ENCODE data around the gene SCARF2.
A peak's percentile ranks its signal among the peaks of the same experiment; 100 is the strongest.
"Not testable (repeated sequence)": the region's sequence is repeated elsewhere in the genome, so short reads cannot be mapped to it uniquely, and the experiment has no call there.

The SCARF2 gene

DNA sequence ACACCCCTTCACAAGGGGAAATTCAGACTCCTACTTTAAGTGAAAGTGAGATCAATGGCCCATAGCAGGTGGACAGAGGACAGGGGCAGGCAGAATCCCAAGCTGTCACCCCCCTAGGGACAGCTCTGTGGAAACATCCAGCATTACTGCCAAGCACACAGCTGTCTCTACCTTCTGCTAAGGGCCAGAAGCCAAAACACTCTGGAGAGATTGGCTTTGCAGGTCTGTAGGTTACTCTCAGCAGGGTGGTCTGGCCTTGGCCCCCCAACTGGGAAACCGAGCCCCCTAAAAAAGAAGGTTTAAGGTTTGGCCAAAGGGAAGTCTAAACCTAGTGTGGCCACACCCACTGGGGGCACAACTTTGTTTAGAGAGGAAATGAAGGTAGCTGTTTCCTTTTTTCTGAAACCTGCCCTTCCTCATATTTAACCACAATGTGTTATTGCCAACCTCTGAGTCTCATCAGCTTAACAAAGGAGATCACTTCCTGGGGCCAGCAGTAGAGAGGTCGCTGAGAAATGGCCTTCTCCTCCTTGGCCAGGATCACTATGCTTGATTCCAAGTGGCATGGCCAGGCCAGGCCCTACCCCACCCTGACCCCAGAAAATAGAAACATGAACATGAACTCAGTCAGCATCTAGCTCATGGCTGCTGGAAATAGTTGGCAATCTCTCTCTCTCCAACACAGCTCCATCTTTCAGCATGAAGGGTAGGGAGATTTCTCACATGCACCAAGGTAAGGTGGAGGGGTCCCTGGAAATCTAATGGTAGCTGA is 25.9 kb upstream of the SCARF2 start:
- peak; percentile 25 for DNase-seq

DNA sequence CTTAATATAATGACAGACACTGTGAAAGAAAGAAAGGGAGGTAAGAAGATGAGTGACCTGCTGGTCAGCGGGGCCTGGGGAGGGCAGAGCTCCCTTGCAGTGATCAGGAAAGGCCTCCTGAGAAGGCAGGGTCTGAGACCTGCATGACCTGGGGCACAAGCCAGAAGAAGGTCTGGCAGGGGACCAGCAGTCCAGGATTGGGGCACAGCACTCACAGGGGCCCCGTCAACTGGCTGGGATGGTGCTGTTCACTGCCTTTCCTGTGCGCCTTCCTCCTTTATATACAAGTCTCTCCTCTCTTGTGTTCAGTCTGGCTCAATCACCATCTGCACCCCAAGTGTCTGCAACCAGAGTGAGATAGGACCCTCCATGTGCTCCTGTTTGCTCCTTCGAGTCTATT is 22.2 kb upstream of the SCARF2 start:
- DNase-seq, result no peak

- no peak for DNase-seq
Measured at GRCh38 chr22:20459152-20459542, 21.5 kb upstream of the SCARF2 start.

GRCh38 chr22:20458530-20459151 is 21.0 kb upstream of the SCARF2 start:
- no peak for DNase-seq

- no peak for DNase-seq
Measured at GRCh38 chr22:20457506-20458240, 20.0 kb upstream of the SCARF2 start.

DNA sequence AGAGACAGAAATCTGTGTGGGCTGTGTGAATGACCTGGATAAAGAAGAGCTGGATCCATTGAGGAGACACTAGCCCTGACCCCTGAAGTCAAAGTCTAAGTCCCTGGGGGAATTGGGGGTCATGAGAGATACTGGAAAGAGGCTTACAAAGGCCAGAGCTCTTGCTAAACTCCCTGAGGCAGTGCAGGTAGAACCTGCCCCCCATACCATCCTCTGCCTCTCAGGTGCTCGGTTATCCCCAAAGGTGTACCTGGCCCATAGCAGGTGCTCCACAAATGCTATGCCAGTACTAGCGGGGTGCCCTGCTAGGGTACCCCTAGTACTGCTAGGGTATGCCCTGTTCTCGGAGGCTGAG is 19.1 kb upstream of the SCARF2 start:
- DNase-seq, result no peak

DNA sequence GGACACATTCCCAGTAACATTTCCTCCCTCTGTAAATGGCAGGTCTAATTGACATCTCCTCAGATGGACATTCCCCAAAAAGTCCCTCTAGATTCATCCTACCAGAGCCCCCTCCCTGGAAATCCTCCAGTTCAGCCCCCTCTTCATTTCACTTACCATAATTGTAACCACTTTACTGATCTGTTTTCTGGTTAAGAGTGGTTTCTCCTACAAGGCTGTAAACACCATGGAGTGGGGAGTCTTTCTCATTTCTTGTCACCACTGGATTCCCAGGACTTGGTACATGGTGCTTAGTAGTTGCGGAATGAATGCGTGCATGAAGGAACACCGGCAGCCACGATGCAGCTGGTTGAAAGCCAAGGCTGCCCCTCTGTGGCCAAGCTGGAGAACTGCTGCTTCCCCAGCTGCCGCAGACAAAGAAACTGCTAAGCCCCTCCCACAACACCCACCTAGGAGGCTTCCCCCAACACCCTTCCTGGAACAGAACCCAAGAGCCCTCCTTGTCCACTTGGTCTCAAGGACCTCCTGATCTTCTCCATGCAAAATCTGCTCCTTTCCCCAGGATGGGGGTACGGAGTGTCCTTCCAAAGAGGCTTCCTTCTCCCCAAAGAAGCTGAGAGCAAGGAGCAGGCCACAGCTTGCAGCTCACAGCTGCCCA is 18.6 kb upstream of the SCARF2 start:
- peak; percentile 67 for DNase-seq

GRCh38 chr22:20455709-20456063 is 18.1 kb upstream of the SCARF2 start:
- DNase-seq, result no peak

DNA sequence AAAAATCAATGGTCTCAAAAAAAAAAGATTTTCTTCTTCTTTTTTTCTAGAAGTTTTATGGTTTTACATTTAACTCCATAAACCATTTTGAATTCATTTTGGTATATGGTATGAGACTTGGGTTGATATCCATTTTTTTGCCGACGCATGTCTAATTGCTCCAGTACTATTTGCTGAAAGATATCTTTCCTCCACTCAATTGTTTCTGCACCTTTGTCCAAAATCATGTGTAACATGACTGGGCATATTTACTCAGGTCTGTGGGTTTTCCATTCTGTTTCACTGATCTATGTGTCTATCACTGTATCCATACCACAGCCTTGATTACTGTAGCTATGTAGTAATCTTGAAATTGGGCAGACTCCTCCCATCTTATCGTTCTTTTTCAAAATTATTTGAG is 15.6 kb upstream of the SCARF2 start:
- no peak for DNase-seq

DNA sequence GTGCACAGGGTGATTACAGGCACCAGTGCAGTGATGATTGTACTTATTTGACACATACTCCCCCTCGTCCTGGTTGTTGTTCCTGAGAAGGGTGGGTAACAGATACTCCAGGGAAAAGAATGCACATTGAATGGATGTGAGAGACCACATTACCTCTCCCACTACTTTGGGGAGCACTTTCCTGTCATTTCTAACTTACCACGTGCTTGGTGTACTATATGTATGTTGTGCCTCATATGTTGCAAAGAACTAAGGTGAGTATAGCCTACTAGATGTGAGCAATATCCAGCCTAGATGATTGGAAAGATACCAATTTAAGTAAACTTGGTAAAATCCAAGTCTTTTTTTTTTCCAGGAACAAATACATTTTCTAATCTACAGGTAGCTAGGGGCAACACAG is 14.3 kb upstream of the SCARF2 start:
- DNase-seq, result no peak

GRCh38 chr22:20451129-20451778 is 13.6 kb upstream of the SCARF2 start:
- not testable (repeated sequence) for DNase-seq

GRCh38 chr22:20450551-20450906 is 12.9 kb upstream of the SCARF2 start:
- DNase-seq, result no peak

DNA sequence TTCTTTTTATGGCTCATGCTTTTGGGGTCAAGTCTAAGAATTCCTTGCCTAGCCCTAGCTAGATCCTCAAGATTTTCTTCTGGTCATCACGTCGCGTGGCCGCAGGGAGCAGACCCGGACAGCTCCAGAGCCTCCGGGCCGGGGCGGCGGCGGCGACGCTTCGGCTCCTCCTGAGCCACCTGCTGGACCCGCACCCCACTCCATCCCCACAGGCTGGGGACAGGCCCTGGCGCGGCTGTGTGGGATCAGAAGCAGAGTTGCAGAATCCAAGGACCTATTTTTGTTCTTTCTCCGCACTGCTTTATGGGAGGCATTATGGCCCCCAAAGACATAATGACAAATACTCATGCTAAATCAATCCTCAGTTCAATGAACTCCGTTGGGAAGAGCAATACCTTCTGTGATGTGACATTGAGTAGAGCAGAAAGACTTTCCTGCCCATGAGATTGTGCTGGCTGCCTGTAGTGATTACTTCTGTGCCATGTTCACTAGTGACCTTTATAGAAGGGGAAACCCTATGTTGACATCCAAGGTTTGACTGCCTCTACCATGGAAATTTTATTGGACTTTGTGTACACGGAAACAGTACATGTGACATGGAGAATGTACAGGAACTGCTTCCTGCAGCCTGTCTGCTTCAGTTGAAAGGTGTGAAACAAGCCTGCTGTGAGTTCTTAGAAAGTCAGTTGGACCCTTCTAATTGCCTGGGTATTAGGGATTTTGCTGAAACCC is 12.4 kb upstream of the SCARF2 start:
- no peak for DNase-seq

- no peak for DNase-seq
Measured at GRCh38 chr22:20448630-20449029, 11.0 kb upstream of the SCARF2 start.

- DNase-seq, result no peak
Measured at GRCh38 chr22:20446383-20446970, 8.9 kb upstream of the SCARF2 start.

- no peak for DNase-seq
Measured at GRCh38 chr22:20444325-20444724, 6.7 kb upstream of the SCARF2 start.

- no peak for DNase-seq
Measured at GRCh38 chr22:20442485-20443284, 5.1 kb upstream of the SCARF2 start.

DNA sequence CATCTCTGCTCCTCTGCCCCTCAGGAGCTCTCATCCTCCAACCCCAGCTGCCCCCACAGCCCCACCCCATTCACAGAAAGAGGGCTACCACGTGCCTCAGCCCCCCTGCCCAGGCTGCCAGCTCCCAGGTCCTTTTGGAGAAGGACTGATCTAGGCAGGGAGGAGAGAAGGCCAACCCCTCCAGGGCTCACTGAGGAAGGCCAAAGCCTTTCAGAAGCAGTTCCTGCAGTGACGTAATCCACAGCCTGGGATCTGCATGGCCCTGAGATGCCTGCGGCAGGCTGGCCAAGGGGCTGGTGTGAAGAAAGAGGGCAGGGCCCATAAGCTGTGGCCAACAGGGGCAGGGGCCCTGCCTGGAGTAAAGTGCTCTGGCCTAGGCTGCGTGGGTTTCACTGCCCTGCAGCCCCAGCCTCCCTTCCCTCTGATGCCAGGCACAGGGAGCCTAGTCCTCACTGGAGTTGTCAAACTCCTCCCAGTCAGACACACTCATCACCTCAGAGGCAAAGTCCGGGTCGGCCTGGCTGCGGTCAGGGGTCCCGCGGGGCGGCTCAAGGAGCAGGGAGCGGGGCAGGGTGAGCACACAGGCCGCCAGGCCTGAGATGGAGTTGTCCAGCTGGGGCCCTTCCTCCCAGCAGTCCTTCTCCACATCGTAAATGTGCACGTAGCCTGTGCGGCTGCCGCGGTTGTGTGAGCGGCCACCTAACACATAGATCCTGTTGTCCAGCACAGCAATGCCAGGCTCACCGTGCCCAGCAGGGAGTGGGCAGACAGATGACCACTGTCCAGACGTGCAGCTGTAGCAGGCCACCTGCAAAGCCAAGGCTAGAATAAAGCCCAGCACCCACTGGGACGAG is 4.2 kb upstream of the SCARF2 start:
- DNase-seq, result no peak

DNA sequence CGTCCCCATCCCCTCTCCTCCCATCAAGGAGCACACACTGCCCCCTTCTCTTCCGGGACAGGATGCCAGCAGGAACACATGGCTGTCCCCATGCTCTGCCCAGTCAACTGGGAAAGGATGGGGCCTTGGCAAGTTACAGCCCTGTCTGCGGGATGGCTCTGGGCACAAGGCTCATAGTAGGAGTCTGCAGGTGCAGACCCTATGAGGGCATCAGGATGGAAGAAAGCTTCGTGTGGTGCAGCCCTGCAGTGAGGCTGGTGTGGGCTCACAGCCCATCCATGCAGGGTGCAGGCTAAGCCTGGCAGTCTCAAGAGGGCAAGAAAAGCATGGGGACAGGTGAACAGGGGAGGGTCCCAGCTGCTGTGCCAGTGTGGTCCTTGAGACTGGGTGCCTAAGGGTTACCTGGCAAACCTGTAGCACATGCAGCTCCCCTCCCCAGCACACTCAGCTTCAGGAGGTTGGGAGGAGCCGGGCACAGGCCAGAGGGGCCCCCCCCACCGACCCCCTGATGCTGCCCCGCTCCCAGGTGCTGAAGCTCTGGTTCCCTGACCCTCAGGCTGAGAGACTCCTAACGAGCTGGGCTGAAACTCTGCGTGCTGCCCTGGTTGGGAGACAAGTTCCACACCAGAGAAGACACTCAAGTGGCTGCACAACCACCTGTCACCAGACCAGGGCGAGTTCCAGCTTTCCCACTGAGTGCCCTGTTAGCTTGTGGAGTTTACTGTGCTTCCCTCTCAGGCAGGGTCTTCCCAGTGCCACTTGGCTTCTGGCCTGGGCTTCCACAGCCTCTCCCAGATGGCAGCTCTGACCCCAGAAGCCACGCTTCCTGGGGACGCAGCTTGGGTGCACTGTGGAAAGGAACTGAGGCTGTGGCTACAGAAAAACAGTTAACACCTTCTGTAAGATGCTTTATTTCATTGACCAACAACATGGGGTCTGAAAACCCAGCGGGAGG is 3.3 kb upstream of the SCARF2 start:
- no peak for DNase-seq

Measured in NCI-H446 treated with DMSO at 0.1 percent for 48 hours (cell line).